Measurements from ENCODE around the gene GPX4. TPM values are rescaled to one million over a fixed set of nuclear protein-coding genes. Genes with fewer than 3 reads are reported as not detected.

Gene GPX4
- total and polyA plus RNA-seq, 9 of the 15 experiments (the other 6 are each of a cell fraction or from before 2014, with no cell fraction given): 61.4 to 661 (median 349) TPM

DNA sequence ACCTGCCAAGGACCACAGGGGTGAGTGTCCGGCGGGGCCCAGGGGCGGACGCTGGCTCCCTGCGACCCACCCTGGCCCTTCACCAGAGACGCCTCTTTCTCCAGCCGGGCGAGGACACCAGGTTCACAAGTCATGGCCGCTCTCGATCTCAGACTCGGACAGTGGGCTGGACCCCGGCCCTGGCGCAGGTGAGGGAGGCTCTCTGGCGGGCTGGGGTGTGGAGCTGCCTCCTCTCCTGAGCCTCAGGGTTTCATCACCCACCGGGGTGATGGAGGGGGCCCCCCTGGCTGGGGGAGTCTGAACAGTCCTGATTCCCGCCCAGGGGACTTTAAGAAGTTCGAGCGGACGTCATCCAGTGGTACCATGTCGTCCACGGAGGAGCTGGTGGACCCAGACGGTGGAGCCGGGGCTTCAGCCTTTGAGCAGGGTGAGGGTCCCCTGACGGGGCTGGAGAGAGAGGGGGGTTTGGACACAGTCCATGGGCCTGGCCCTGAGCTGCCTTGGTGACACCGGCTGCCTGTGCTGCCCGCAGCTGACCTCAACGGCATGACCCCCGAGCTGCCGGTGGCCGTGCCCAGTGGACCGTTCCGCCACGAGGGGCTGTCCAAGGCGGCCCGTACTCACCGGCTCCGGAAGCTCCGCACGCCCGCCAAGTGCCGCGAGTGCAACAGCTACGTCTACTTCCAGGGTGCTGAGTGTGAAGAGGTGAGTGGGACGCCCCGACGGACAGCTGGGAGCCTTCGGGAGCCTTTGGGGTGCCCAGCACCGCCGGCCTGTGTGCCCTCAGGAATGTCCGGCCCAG lies 23.2 kb upstream of the GPX4 start (continued):
- TF ChIP-seq, protein P1, sequence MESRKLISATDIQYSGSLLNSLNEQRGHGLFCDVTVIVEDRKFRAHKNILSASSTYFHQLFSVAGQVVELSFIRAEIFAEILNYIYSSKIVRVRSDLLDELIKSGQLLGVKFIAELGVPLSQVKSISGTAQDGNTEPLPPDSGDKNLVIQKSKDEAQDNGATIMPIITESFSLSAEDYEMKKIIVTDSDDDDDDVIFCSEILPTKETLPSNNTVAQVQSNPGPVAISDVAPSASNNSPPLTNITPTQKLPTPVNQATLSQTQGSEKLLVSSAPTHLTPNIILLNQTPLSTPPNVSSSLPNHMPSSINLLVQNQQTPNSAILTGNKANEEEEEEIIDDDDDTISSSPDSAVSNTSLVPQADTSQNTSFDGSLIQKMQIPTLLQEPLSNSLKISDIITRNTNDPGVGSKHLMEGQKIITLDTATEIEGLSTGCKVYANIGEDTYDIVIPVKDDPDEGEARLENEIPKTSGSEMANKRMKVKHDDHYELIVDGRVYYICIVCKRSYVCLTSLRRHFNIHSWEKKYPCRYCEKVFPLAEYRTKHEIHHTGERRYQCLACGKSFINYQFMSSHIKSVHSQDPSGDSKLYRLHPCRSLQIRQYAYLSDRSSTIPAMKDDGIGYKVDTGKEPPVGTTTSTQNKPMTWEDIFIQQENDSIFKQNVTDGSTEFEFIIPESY (CRISPR knock-in tag; IDR thresholded peaks at IDR 0.05): peak; percentile 71; the same call in 1 of the 2 replicates
- TF ChIP-seq, protein P2, sequence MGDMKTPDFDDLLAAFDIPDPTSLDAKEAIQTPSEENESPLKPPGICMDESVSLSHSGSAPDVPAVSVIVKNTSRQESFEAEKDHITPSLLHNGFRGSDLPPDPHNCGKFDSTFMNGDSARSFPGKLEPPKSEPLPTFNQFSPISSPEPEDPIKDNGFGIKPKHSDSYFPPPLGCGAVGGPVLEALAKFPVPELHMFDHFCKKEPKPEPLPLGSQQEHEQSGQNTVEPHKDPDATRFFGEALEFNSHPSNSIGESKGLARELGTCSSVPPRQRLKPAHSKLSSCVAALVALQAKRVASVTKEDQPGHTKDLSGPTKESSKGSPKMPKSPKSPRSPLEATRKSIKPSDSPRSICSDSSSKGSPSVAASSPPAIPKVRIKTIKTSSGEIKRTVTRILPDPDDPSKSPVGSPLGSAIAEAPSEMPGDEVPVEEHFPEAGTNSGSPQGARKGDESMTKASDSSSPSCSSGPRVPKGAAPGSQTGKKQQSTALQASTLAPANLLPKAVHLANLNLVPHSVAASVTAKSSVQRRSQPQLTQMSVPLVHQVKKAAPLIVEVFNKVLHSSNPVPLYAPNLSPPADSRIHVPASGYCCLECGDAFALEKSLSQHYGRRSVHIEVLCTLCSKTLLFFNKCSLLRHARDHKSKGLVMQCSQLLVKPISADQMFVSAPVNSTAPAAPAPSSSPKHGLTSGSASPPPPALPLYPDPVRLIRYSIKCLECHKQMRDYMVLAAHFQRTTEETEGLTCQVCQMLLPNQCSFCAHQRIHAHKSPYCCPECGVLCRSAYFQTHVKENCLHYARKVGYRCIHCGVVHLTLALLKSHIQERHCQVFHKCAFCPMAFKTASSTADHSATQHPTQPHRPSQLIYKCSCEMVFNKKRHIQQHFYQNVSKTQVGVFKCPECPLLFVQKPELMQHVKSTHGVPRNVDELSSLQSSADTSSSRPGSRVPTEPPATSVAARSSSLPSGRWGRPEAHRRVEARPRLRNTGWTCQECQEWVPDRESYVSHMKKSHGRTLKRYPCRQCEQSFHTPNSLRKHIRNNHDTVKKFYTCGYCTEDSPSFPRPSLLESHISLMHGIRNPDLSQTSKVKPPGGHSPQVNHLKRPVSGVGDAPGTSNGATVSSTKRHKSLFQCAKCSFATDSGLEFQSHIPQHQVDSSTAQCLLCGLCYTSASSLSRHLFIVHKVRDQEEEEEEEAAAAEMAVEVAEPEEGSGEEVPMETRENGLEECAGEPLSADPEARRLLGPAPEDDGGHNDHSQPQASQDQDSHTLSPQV (IDR thresholded peaks at IDR 0.05): no peak
